ENCODE measurements around the gene TTN. TPM values are rescaled to one million over a fixed set of nuclear protein-coding genes. Genes with fewer than 3 reads are reported as not detected.
A peak's percentile ranks its signal among the peaks of the same experiment; 100 is the strongest.

Gene TTN
- total RNA-seq, 2 experiments from 2014 or later, result 11.4 to 12.8 TPM

GRCh38 chr2:178508646-178509045 lies 298.6 kb downstream of the TTN start:
- H3K27me3 Mint-ChIP-seq (ENCODE audit: low read depth), result no peaks in the 10 kb centered on the region
- H3K4me3 Mint-ChIP-seq, result no peak overlapping the region
- CTCF ChIA-PET, result no interaction called here
- H3K9me3 Mint-ChIP-seq (ENCODE audit: insufficient read depth), result no peaks in the 10 kb centered on the region
- POLR2A ChIA-PET, result no interaction called here
- ATAC-seq (no peak), DNase-seq (no peak)
- no peak overlapping the region for H3K27ac Mint-ChIP-seq
- H3K36me3 Mint-ChIP-seq (ENCODE audit: low read depth), result peaks cover 32% of the 10 kb centered on the region
- peaks cover 11% of the 10 kb centered on the region for H3K4me1 Mint-ChIP-seq (ENCODE audit: low read depth)

- ChIA-PET POLR2A (no interaction called here), CTCF (interaction anchor here (1.5 to 1.7 kb wide), 2 partner anchors 13 to 16 kb away, joined by 5 to 6 read pairs; no protein-coding TSS in a partner anchor)
- Mint-ChIP-seq H3K4me3 (no peak overlapping the region), H3K36me3 (ENCODE audit: low read depth) (peaks cover 38% of the 10 kb centered on the region), H3K9me3 (ENCODE audit: insufficient read depth) (no peaks in the 10 kb centered on the region), H3K27me3 (ENCODE audit: low read depth) (no peaks in the 10 kb centered on the region), H3K27ac (no peak overlapping the region), H3K4me1 (ENCODE audit: low read depth) (peaks cover 8% of the 10 kb centered on the region)
- ATAC-seq (no peak), DNase-seq (no peak)
Measured at GRCh38 chr2:178506949-178507348, 300.3 kb downstream of the TTN start.

- H3K36me3 Mint-ChIP-seq (ENCODE audit: low read depth), result peaks cover 39% of the 10 kb centered on the region
- H3K4me1 Mint-ChIP-seq (ENCODE audit: low read depth), result peaks cover 8% of the 10 kb centered on the region
- H3K4me3 Mint-ChIP-seq, result no peak overlapping the region
- ATAC-seq, result no peak
- no peaks in the 10 kb centered on the region for H3K9me3 Mint-ChIP-seq (ENCODE audit: insufficient read depth)
- H3K27me3 Mint-ChIP-seq (ENCODE audit: low read depth), result no peaks in the 10 kb centered on the region
- no peak overlapping the region for H3K27ac Mint-ChIP-seq
- DNase-seq, result no peak
- POLR2A ChIA-PET, result no interaction called here
- CTCF ChIA-PET, result interaction anchor here (1.5 to 1.7 kb wide), 2 partner anchors 13 to 17 kb away, joined by 5 to 6 read pairs; no protein-coding TSS in a partner anchor
Measured at GRCh38 chr2:178506524-178506923, 300.7 kb downstream of the TTN start.

GRCh38 chr2:178506101-178506500 lies 301.1 kb downstream of the TTN start:
- Mint-ChIP-seq H3K4me3 (no peak overlapping the region), H3K36me3 (ENCODE audit: low read depth) (peaks cover 42% of the 10 kb centered on the region), H3K9me3 (ENCODE audit: insufficient read depth) (no peaks in the 10 kb centered on the region), H3K27ac (no peak overlapping the region), H3K27me3 (ENCODE audit: low read depth) (no peaks in the 10 kb centered on the region), H3K4me1 (ENCODE audit: low read depth) (peaks cover 8% of the 10 kb centered on the region)
- ATAC-seq, result no peak
- ChIA-PET POLR2A (no interaction called here), CTCF (interaction anchor here (1.5 to 1.7 kb wide), 2 partner anchors 14 to 17 kb away, joined by 5 to 6 read pairs; no protein-coding TSS in a partner anchor)
- no peak for DNase-seq

GRCh38 chr2:178502751-178503150 lies 304.5 kb downstream of the TTN start:
- H3K4me3 Mint-ChIP-seq, result no peak overlapping the region
- H3K27me3 Mint-ChIP-seq (ENCODE audit: low read depth), result no peaks in the 10 kb centered on the region
- ATAC-seq (no peak), DNase-seq (no peak)
- ChIA-PET CTCF (interaction anchor here (0.8 kb wide), 1 partner anchor 21 kb away, joined by 3 read pairs; no protein-coding TSS in a partner anchor), POLR2A (no interaction called here)
- H3K4me1 Mint-ChIP-seq (ENCODE audit: low read depth), result peaks cover 2% of the 10 kb centered on the region
- no peak overlapping the region for H3K27ac Mint-ChIP-seq
- H3K36me3 Mint-ChIP-seq (ENCODE audit: low read depth), result peaks cover 57% of the 10 kb centered on the region
- H3K9me3 Mint-ChIP-seq (ENCODE audit: insufficient read depth), result no peaks in the 10 kb centered on the region

GRCh38 chr2:178499640-178500039 lies 307.6 kb downstream of the TTN start:
- POLR2A ChIA-PET, result no interaction called here
- H3K27ac Mint-ChIP-seq, result no peak overlapping the region
- peaks cover 70% of the 10 kb centered on the region for H3K36me3 Mint-ChIP-seq (ENCODE audit: low read depth)
- H3K4me3 Mint-ChIP-seq, result no peak overlapping the region
- no peaks in the 10 kb centered on the region for H3K27me3 Mint-ChIP-seq (ENCODE audit: low read depth)
- CTCF ChIA-PET, result interaction anchor here (1.2 kb wide), 1 partner anchor 17 kb away, joined by 3 read pairs; no protein-coding TSS in a partner anchor
- DNase-seq (no peak), ATAC-seq (no peak)
- H3K4me1 Mint-ChIP-seq (ENCODE audit: low read depth), result peaks cover 7% of the 10 kb centered on the region
- H3K9me3 Mint-ChIP-seq (ENCODE audit: insufficient read depth), result no peaks in the 10 kb centered on the region

- Mint-ChIP-seq H3K4me3 (no peak overlapping the region), H3K4me1 (ENCODE audit: low read depth) (peaks cover 7% of the 10 kb centered on the region), H3K9me3 (ENCODE audit: insufficient read depth) (no peaks in the 10 kb centered on the region), H3K27me3 (ENCODE audit: low read depth) (no peaks in the 10 kb centered on the region), H3K27ac (no peak overlapping the region), H3K36me3 (ENCODE audit: low read depth) (peaks cover 70% of the 10 kb centered on the region)
- CTCF ChIA-PET, result no interaction called here
- POLR2A ChIA-PET, result no interaction called here
- no peak for ATAC-seq
- DNase-seq, result no peak
Measured at GRCh38 chr2:178498137-178498536, 309.1 kb downstream of the TTN start.

GRCh38 chr2:178496049-178496448 lies 311.2 kb downstream of the TTN start:
- H3K27me3 Mint-ChIP-seq (ENCODE audit: low read depth), result no peaks in the 10 kb centered on the region
- CTCF ChIA-PET, result interaction anchor here (1.5 kb wide), 2 partner anchors 17 to 82 kb away, joined by 5 to 7 read pairs; partner anchors contain the start of gene PLEKHA3
- POLR2A ChIA-PET, result no interaction called here
- DNase-seq, result no peak
- H3K27ac Mint-ChIP-seq, result no peak overlapping the region
- ATAC-seq, result no peak
- H3K4me1 Mint-ChIP-seq (ENCODE audit: low read depth), result peaks cover 7% of the 10 kb centered on the region
- no peaks in the 10 kb centered on the region for H3K9me3 Mint-ChIP-seq (ENCODE audit: insufficient read depth)
- no peak overlapping the region for H3K4me3 Mint-ChIP-seq
- H3K36me3 Mint-ChIP-seq (ENCODE audit: low read depth), result peaks cover 63% of the 10 kb centered on the region

GRCh38 chr2:178491612-178492011 lies 315.6 kb downstream of the TTN start:
- ChIA-PET CTCF (interaction anchor here (1.3 to 2.5 kb wide), 3 partner anchors 9 to 78 kb away, joined by 3 to 9 read pairs (median 5); no protein-coding TSS in a partner anchor), POLR2A (no interaction called here)
- peaks cover 64% of the 10 kb centered on the region for H3K36me3 Mint-ChIP-seq (ENCODE audit: low read depth)
- no peak for DNase-seq
- peaks cover 7% of the 10 kb centered on the region for H3K4me1 Mint-ChIP-seq (ENCODE audit: low read depth)
- no peak overlapping the region for H3K27ac Mint-ChIP-seq
- no peak for ATAC-seq
- H3K27me3 Mint-ChIP-seq (ENCODE audit: low read depth), result no peaks in the 10 kb centered on the region
- H3K9me3 Mint-ChIP-seq (ENCODE audit: insufficient read depth), result no peaks in the 10 kb centered on the region
- no peak overlapping the region for H3K4me3 Mint-ChIP-seq

GRCh38 chr2:178485356-178485755 lies 321.9 kb downstream of the TTN start:
- ChIA-PET CTCF (interaction anchor here (0.7 kb wide), 1 partner anchor 19 kb away, joined by 3 read pairs; no protein-coding TSS in a partner anchor), POLR2A (no interaction called here)
- Mint-ChIP-seq H3K4me3 (no peak overlapping the region), H3K27ac (no peak overlapping the region), H3K36me3 (ENCODE audit: low read depth) (peaks cover 41% of the 10 kb centered on the region), H3K27me3 (ENCODE audit: low read depth) (no peaks in the 10 kb centered on the region), H3K4me1 (ENCODE audit: low read depth) (peaks cover 19% of the 10 kb centered on the region), H3K9me3 (ENCODE audit: insufficient read depth) (no peaks in the 10 kb centered on the region)
- ATAC-seq (no peak), DNase-seq (no peak)

GRCh38 chr2:178484245-178485041 lies 322.8 kb downstream of the TTN start:
- H3K27me3 Mint-ChIP-seq (ENCODE audit: low read depth), result no peaks in the 10 kb centered on the region
- H3K4me3 Mint-ChIP-seq, result no peak overlapping the region
- DNase-seq, result no peak
- H3K9me3 Mint-ChIP-seq (ENCODE audit: insufficient read depth), result no peaks in the 10 kb centered on the region
- no peak for ATAC-seq
- peaks cover 35% of the 10 kb centered on the region for H3K36me3 Mint-ChIP-seq (ENCODE audit: low read depth)
- H3K4me1 Mint-ChIP-seq (ENCODE audit: low read depth), result peaks cover 24% of the 10 kb centered on the region
- no peak overlapping the region for H3K27ac Mint-ChIP-seq
- ChIA-PET CTCF (interaction anchor here (0.7 kb wide), 1 partner anchor 20 kb away, joined by 3 read pairs; no protein-coding TSS in a partner anchor), POLR2A (no interaction called here)

GRCh38 chr2:178482437-178482836 lies 324.8 kb downstream of the TTN start:
- H3K36me3 Mint-ChIP-seq (ENCODE audit: low read depth), result peaks cover 25% of the 10 kb centered on the region
- ATAC-seq, result no peak

More at GRCh38 chr2:178482437-178482836, 324.8 kb downstream of the TTN start:
- POLR2A ChIA-PET, result interaction anchor here (0.7 to 1.4 kb wide), 2 partner anchors 11 to 32 kb away, joined by 3 to 5 read pairs; partner anchors contain the start of genes PJVK and PRKRA
- H3K27me3 Mint-ChIP-seq (ENCODE audit: low read depth), result no peaks in the 10 kb centered on the region
- H3K4me1 Mint-ChIP-seq (ENCODE audit: low read depth), result peaks cover 36% of the 10 kb centered on the region
- CTCF ChIA-PET, result interaction anchor here (0.9 to 4.1 kb wide), 4 partner anchors 10 to 68 kb away, joined by 3 to 33 read pairs (median 8); no protein-coding TSS in a partner anchor
- no peaks in the 10 kb centered on the region for H3K9me3 Mint-ChIP-seq (ENCODE audit: insufficient read depth)
- H3K27ac Mint-ChIP-seq, result no peak overlapping the region
- peak overlapping the region; percentile 98 for H3K4me3 Mint-ChIP-seq
- no peak for DNase-seq
